HepG2 (cell line): Measurements from ENCODE around the gene ASB3. TPM values are rescaled to one million over a fixed set of nuclear protein-coding genes. Genes with fewer than 3 reads are reported as not detected.
A peak's percentile ranks its signal among the peaks of the same experiment; 100 is the strongest.

Experiments used
- CHD2 ChIP-seq: IDR thresholded peaks from 2 replicates; pipeline ENCODE4 v1.6.1; 2011; ENCODE audit warnings: low read depth, low read length, improper control_type of control experiment
- HES4 ChIP-seq: sonication (generic); formaldehyde crosslinking; IDR thresholded peaks from 2 replicates; pipeline ENCODE4 v1.9.0; 2021; ENCODE audit warnings: mild to moderate bottlenecking, missing genetic modification reagents, borderline replicate concordance
- MED13 ChIP-seq: sonication (generic); formaldehyde crosslinking; IDR thresholded peaks from 2 replicates; pipeline ENCODE4 v1.5.0; 2020; ENCODE audit warnings: missing genetic modification reagents
- RFXANK ChIP-seq: IDR thresholded peaks from 2 replicates; pipeline ENCODE4 v1.6.1; 2016
- SRSF4 ChIP-seq: fragments of 200-400 bp; formaldehyde crosslinking; IDR thresholded peaks from one replicate; pipeline ENCODE4 v1.6.1; 2018; ENCODE audit warnings: mild to moderate bottlenecking, low read depth, low read length, moderate library complexity; ENCODE audit not compliant: poor library complexity, severe bottlenecking
- ZNF362 ChIP-seq: sonication (generic); formaldehyde crosslinking; IDR thresholded peaks from 2 replicates; pipeline ENCODE4 v1.4.0; 2020; ENCODE audit warnings: missing genetic modification reagents, mild to moderate bottlenecking, borderline replicate concordance
- ZNF547 ChIP-seq: sonication (generic); formaldehyde crosslinking; IDR thresholded peaks from 2 replicates; pipeline ENCODE4 v1.5.1; 2020; ENCODE audit warnings: mild to moderate bottlenecking, missing genetic modification reagents
- ZNF879 ChIP-seq: sonication (generic); formaldehyde crosslinking; IDR thresholded peaks from 2 replicates; pipeline ENCODE4 v1.8.1; 2023; ENCODE audit warnings: missing genetic modification reagents
- ZNF891 ChIP-seq: sonication (generic); formaldehyde crosslinking; IDR thresholded peaks from 2 replicates; pipeline ENCODE4 v1.5.0; 2020; ENCODE audit warnings: mild to moderate bottlenecking, missing genetic modification reagents
- polyA plus RNA-seq, 8 experiments: library from polyadenylated mRNA; depleted of rRNA in 3 of 8; stranded (reverse) in 7 of 8; unstranded in 1 of 8; fragments of >200 nt; fragmentation: Illumina TruSeq in 4 of 8; extraction: Trizol in 4 of 8; gene quantifications; 2 replicates each; pipeline versions ENCODE4 v1.2.1 to v1.2.3, GENCODE V29; 2011 to 2016; ENCODE audit warnings: low read depth in 4 of 8, missing spikeins in 1 of 8, mixed read lengths in 1 of 8; ENCODE audit not compliant: insufficient read depth in 1 of 8
- total RNA-seq, 5 experiments: library from RNA; depleted of rRNA; stranded (reverse); fragments of >200 nt; fragmentation: Illumina TruSeq; extraction: Trizol; gene quantifications; 2 replicates each; pipeline ENCODE4 v1.2.3, GENCODE V29; 2016; ENCODE audit warnings: low read depth in 1 of 5
- TF ChIP-seq, protein P1 (sequence below): sonication (generic); formaldehyde crosslinking; IDR thresholded peaks from 2 replicates; pipeline ENCODE4 v1.8.0; 2022; ENCODE audit warnings: missing genetic modification reagents, mild to moderate bottlenecking, moderate library complexity, borderline replicate concordance
- TF ChIP-seq, protein P2 (sequence below): conservative IDR thresholded peaks from 2 replicates; pipeline ENCODE4 v1.6.1; 2018; ENCODE audit warnings: missing genetic modification reagents
- TF ChIP-seq, protein P3 (sequence below): sonication (generic); formaldehyde crosslinking; IDR thresholded peaks from 2 replicates; pipeline ENCODE4 v1.8.0; 2022; ENCODE audit warnings: mild to moderate bottlenecking, missing genetic modification reagents, moderate library complexity
- TF ChIP-seq, protein P4 (sequence below): sonication (generic); formaldehyde crosslinking; IDR thresholded peaks from 2 replicates; pipeline ENCODE4 v1.4.0; 2020; ENCODE audit warnings: missing genetic modification reagents, borderline replicate concordance
- TF ChIP-seq, protein P5 (sequence below): sonication (generic); formaldehyde crosslinking; IDR thresholded peaks from 2 replicates; pipeline ENCODE4 v1.4.0; 2020; ENCODE audit warnings: low read depth, missing genetic modification reagents

ASB3 gene
- total and polyA plus RNA-seq, 2 of the 13 experiments (the other 11 are each of a cell fraction or from before 2014, with no cell fraction given), result 40.1 to 41.8 TPM

DNA sequence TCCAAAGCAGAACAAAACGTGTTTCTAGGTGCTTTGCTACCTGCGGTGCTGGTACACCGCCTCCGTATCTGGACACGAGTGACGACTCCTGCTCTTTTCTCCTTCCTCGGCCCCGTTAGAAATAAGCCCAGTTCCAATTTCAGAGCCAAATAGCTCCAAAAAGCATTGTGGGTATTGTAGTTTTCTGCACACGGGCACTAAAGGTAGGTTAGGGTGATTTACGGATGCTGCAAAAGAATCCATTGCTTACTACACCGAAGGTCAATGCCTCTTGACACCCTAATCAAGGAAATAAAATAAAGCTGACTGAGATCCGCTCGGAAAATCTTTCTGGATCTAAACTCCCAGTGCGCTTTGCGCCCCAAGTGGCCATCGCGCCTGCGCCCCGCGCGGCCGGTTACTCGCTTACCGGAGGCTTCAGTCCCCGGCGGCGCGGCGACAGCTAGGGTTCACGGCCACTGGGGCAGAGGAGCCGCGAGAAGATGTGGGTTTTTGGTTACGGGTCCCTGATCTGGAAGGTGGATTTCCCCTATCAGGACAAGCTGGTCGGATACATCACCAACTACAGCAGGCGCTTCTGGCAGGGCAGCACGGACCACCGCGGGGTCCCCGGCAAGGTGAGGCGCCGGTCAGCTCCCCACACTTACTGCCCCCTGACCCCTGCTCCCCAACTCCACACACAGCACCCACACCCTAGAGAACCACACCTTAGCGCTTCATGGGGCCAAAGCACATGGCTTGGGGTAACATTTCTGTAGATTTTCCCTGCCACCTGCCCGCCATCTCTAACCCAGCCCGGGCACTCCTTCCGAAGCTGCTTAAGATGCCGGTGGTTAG, 19.1 kb downstream of the ASB3 start, which contains the start of gene CHAC2 (continued):
- TF ChIP-seq, protein P1, sequence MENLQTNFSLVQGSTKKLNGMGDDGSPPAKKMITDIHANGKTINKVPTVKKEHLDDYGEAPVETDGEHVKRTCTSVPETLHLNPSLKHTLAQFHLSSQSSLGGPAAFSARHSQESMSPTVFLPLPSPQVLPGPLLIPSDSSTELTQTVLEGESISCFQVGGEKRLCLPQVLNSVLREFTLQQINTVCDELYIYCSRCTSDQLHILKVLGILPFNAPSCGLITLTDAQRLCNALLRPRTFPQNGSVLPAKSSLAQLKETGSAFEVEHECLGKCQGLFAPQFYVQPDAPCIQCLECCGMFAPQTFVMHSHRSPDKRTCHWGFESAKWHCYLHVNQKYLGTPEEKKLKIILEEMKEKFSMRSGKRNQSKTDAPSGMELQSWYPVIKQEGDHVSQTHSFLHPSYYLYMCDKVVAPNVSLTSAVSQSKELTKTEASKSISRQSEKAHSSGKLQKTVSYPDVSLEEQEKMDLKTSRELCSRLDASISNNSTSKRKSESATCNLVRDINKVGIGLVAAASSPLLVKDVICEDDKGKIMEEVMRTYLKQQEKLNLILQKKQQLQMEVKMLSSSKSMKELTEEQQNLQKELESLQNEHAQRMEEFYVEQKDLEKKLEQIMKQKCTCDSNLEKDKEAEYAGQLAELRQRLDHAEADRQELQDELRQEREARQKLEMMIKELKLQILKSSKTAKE (CRISPR knock-in tag), result no peak
- TF ChIP-seq ZNF891 (CRISPR knock-in tag) (0 out of 2 replicates have a peak, but pooled peaks have one; percentile 70), ZNF879 (no peak), ZNF362 (CRISPR knock-in tag) (no peak), HES4 (CRISPR knock-in tag) (peak; percentile 69; the same call in 1 of the 2 replicates), CHD2 (peak; percentile 80), ZNF547 (no peak; the same call in 1 of the 2 replicates), SRSF4 (no peak), RFXANK (CRISPR knock-in tag) (no peak; the same call in 1 of the 2 replicates), MED13 (CRISPR knock-in tag) (no peak)
- TF ChIP-seq, protein P2, sequence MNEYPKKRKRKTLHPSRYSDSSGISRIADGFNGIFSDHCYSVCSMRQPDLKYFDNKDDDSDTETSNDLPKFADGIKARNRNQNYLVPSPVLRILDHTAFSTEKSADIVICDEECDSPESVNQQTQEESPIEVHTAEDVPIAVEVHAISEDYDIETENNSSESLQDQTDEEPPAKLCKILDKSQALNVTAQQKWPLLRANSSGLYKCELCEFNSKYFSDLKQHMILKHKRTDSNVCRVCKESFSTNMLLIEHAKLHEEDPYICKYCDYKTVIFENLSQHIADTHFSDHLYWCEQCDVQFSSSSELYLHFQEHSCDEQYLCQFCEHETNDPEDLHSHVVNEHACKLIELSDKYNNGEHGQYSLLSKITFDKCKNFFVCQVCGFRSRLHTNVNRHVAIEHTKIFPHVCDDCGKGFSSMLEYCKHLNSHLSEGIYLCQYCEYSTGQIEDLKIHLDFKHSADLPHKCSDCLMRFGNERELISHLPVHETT (CRISPR knock-in tag), result 0 out of 2 replicates have a peak, but pooled peaks have one; percentile 59
- TF ChIP-seq, protein P3, sequence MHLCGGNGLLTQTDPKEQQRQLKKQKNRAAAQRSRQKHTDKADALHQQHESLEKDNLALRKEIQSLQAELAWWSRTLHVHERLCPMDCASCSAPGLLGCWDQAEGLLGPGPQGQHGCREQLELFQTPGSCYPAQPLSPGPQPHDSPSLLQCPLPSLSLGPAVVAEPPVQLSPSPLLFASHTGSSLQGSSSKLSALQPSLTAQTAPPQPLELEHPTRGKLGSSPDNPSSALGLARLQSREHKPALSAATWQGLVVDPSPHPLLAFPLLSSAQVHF (CRISPR knock-in tag), result no peak
- TF ChIP-seq, protein P4, sequence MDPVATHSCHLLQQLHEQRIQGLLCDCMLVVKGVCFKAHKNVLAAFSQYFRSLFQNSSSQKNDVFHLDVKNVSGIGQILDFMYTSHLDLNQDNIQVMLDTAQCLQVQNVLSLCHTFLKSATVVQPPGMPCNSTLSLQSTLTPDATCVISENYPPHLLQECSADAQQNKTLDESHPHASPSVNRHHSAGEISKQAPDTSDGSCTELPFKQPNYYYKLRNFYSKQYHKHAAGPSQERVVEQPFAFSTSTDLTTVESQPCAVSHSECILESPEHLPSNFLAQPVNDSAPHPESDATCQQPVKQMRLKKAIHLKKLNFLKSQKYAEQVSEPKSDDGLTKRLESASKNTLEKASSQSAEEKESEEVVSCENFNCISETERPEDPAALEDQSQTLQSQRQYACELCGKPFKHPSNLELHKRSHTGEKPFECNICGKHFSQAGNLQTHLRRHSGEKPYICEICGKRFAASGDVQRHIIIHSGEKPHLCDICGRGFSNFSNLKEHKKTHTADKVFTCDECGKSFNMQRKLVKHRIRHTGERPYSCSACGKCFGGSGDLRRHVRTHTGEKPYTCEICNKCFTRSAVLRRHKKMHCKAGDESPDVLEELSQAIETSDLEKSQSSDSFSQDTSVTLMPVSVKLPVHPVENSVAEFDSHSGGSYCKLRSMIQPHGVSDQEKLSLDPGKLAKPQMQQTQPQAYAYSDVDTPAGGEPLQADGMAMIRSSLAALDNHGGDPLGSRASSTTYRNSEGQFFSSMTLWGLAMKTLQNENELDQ (CRISPR knock-in tag), result no peak
- TF ChIP-seq, protein P5, sequence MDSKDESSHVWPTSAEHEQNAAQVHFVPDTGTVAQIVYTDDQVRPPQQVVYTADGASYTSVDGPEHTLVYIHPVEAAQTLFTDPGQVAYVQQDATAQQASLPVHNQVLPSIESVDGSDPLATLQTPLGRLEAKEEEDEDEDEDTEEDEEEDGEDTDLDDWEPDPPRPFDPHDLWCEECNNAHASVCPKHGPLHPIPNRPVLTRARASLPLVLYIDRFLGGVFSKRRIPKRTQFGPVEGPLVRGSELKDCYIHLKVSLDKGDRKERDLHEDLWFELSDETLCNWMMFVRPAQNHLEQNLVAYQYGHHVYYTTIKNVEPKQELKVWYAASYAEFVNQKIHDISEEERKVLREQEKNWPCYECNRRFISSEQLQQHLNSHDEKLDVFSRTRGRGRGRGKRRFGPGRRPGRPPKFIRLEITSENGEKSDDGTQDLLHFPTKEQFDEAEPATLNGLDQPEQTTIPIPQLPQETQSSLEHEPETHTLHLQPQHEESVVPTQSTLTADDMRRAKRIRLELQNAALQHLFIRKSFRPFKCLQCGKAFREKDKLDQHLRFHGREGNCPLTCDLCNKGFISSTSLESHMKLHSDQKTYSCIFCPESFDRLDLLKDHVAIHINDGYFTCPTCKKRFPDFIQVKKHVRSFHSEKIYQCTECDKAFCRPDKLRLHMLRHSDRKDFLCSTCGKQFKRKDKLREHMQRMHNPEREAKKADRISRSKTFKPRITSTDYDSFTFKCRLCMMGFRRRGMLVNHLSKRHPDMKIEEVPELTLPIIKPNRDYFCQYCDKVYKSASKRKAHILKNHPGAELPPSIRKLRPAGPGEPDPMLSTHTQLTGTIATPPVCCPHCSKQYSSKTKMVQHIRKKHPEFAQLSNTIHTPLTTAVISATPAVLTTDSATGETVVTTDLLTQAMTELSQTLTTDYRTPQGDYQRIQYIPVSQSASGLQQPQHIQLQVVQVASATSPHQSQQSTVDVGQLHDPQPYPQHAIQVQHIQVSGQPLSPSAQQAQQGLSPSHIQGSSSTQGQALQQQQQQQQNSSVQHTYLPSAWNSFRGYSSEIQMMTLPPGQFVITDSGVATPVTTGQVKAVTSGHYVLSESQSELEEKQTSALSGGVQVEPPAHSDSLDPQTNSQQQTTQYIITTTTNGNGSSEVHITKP (CRISPR knock-in tag), result no peak
